ENCODE measurements around the gene ATP8A2. TPM values are rescaled to one million over a fixed set of nuclear protein-coding genes. Genes with fewer than 3 reads are reported as not detected.

The ATP8A2 gene
- polyA plus RNA-seq, 1 donor from 2014 or later, result 11.9 TPM

GRCh38 chr13:25463496-25463895 lies 91.7 kb downstream of the ATP8A2 start:
- no peaks in the 10 kb centered on the region for H3K36me3 ChIP-seq (ENCODE audit: insufficient read depth, low read length)
- no peaks in the 10 kb centered on the region for H4K20me1 ChIP-seq (ENCODE audit: insufficient read depth)
- H3K79me2 ChIP-seq (replicated peaks; ENCODE audit: insufficient read depth, low read length), result no peaks in the 10 kb centered on the region
- H3K4me3 ChIP-seq (ENCODE audit: low read length), result no peak overlapping the region
- H3K4me2 ChIP-seq (ENCODE audit: low read length), result no peak overlapping the region
- H3K27me3 ChIP-seq (ENCODE audit: insufficient read depth, low read depth, low read length), result no peaks in the 10 kb centered on the region
- TF ChIP-seq EZH2 (IDR thresholded peaks at IDR 0.05; ENCODE audit: borderline replicate concordance, insufficient read depth, low read length, poor library complexity, severe bottlenecking), result no peak
- no peak overlapping the region for H2AFZ ChIP-seq (ENCODE audit: low read depth, low read length)
- H3K9ac ChIP-seq (ENCODE audit: low read length), result no peak overlapping the region
- no peak overlapping the region for H3K27ac ChIP-seq (ENCODE audit: low read length)
- H3K9me2 ChIP-seq (ENCODE audit: insufficient read depth, low read length), result no peaks in the 10 kb centered on the region
- H3K9me3 ChIP-seq (ENCODE audit: low read length), result no peaks in the 10 kb centered on the region
- no peaks in the 10 kb centered on the region for H3F3A ChIP-seq (ENCODE audit: insufficient read depth, low read length, poor library complexity, severe bottlenecking)

- no peaks in the 10 kb centered on the region for H3K27me3 ChIP-seq (ENCODE audit: insufficient read depth, low read depth, low read length)
- H4K20me1 ChIP-seq (ENCODE audit: insufficient read depth), result no peaks in the 10 kb centered on the region
- H3K9me3 ChIP-seq (ENCODE audit: low read length), result no peaks in the 10 kb centered on the region
- no peak overlapping the region for H3K4me2 ChIP-seq (ENCODE audit: low read length)
- TF ChIP-seq RAD21 (conservative IDR thresholded peaks at IDR 0.05) (no peak), CTCF (IDR thresholded peaks at IDR 0.05; ENCODE audit: poor library complexity, severe bottlenecking) (no peak), EZH2 (IDR thresholded peaks at IDR 0.05; ENCODE audit: borderline replicate concordance, insufficient read depth, low read length, poor library complexity, severe bottlenecking) (no peak), POLR2AphosphoS5 (IDR thresholded peaks at IDR 0.05) (no peak), REST (IDR thresholded peaks at IDR 0.05; ENCODE audit: borderline replicate concordance) (no peak), TAF1 (IDR thresholded peaks at IDR 0.05; ENCODE audit: low read depth) (no peak), MXI1 (conservative IDR thresholded peaks at IDR 0.05; ENCODE audit: poor library complexity, severe bottlenecking) (no peak), SMC3 (conservative IDR thresholded peaks at IDR 0.05; ENCODE audit: poor library complexity) (no peak), EP300 (conservative IDR thresholded peaks at IDR 0.05; ENCODE audit: poor library complexity, severe bottlenecking) (no peak)
- H3F3A ChIP-seq (ENCODE audit: insufficient read depth, low read length, poor library complexity, severe bottlenecking), result no peaks in the 10 kb centered on the region
- H3K9me2 ChIP-seq (ENCODE audit: insufficient read depth, low read length), result no peaks in the 10 kb centered on the region
- no peak overlapping the region for H3K9ac ChIP-seq (ENCODE audit: low read length)
- H2AFZ ChIP-seq (ENCODE audit: low read depth, low read length), result no peak overlapping the region
- H3K36me3 ChIP-seq (ENCODE audit: insufficient read depth, low read length), result no peaks in the 10 kb centered on the region
- H3K79me2 ChIP-seq (replicated peaks; ENCODE audit: insufficient read depth, low read length), result peaks cover 2% of the 10 kb centered on the region
- no peak overlapping the region for H3K27ac ChIP-seq (ENCODE audit: low read length)
- no peak overlapping the region for H3K4me3 ChIP-seq (ENCODE audit: low read length)
Observed at GRCh38 chr13:25466880-25467279, 95.1 kb downstream of the ATP8A2 start.
